Right lobe of liver (tissue), 6 donors: ENCODE data around the gene TMEM203. TPM values are rescaled to one million over a fixed set of nuclear protein-coding genes. Genes with fewer than 3 reads are reported as not detected.
"Not testable (repeated sequence)": the region's sequence is repeated elsewhere in the genome, so short reads cannot be mapped to it uniquely, and the experiment has no call there.

ENCODE experiments used
- ATAC-seq, 4 donors: fragments of 200-7000 bp; cut with Tn5 transposase; one replicate each; pipeline ENCODE4 v1.9.1; 2020; ENCODE audit warnings: mild to moderate bottlenecking in 4 of 4, moderate library complexity in 4 of 4
- DNase-seq, 3 donors: peaks; one replicate each; pipeline ENCODE4 v3.0.0-alpha.2; 2020
- H3K27ac ChIP-seq, 3 donors: fragments of 200-600 bp; one replicate each; pipeline ENCODE4 v1.8.0; 2022
- H3K27me3 ChIP-seq, 2 donors: fragments of 200-600 bp; one replicate each; pipeline ENCODE4 v1.8.0; 2022
- H3K36me3 ChIP-seq, 4 donors: fragments of 200-600 bp; sonication (generic) in 1 of 4; one replicate each; pipeline versions ENCODE4 v1.5.1 to v1.8.0; 2017 to 2022; ENCODE audit warnings: control low read depth in 1 of 4
- H3K4me1 ChIP-seq, 4 donors: fragments of 200-600 bp; sonication (generic) in 1 of 4; one replicate each; pipeline versions ENCODE4 v1.5.1 to v1.8.0; 2017 to 2022; ENCODE audit warnings: control low read depth in 1 of 4
- H3K4me3 ChIP-seq, 3 donors: fragments of 200-600 bp; one replicate each; pipeline ENCODE4 v1.8.0; 2022
- H3K9me3 ChIP-seq, 4 donors: fragments of 200-600 bp; sonication (generic) in 1 of 4; one replicate each; pipeline versions ENCODE4 v1.5.1 to v1.8.0; 2017 to 2022; ENCODE audit warnings: control low read depth in 1 of 4
- POLR2A ChIP-seq: fragments of 450-650 bp; IDR thresholded peaks from one replicate; pipeline ENCODE4 v1.6.1; 2017; ENCODE audit warnings: antibody characterized with exemption, mild to moderate bottlenecking
- WGBS: methylation state at CpG from one replicate; pipeline ENCODE4 v1.1.6; 2018; ENCODE audit warnings: low coverage, low lambda C conversion rate; ENCODE audit not compliant: insufficient coverage; ENCODE audit errors: missing lambda C conversion rate; 5-methylcytosine and 5-hydroxymethylcytosine counted together
- intact Hi-C, 2 donors: fragments of 100-400 bp; cut with DNase I; formaldehyde crosslinking; loops; one replicate each; pipeline versions ENCODE4 v1.11.2 to v1.14.1; 2022
- total RNA-seq, 6 experiments: library from RNA; depleted of rRNA in 2 of 6; stranded (reverse); fragments of >200 nt in 2 of 6; fragmentation: NEBNext Ultra II Directional in 3 of 6; extraction: Animal tissue kit (Norgen Biotek cat#: 25700) in 3 of 6; gene quantifications; one replicate each; pipeline versions ENCODE4 v1.1.0 to v1.2.4, GENCODE V29; 2016 to 2023
- TF ChIP-seq, protein P1 (sequence below), 4 donors: fragments of 200-600 bp in 3 of 4; fragments of 450-650 bp in 1 of 4; IDR thresholded peaks; one replicate each; pipeline versions ENCODE4 v1.5.1 to v1.8.0; 2016 to 2022; ENCODE audit warnings: antibody characterized with exemption in 4 of 4, mild to moderate bottlenecking in 2 of 4
- donor health status: DM: no; HTN: yes; CAD: no.
- donor health status: DM: no; HTN: no; CAD: no.
- donor health status: DM: no; HTN: no; CAD: no.
- donor health status: DM: no; HTN: yes; CAD: no.
- donor health status: DM: no; HTN: yes; CAD: no.

The TMEM203 gene
- total RNA-seq, 6 experiments from 2014 or later: 17.7 to 28.0 (median 23.9) TPM

DNA sequence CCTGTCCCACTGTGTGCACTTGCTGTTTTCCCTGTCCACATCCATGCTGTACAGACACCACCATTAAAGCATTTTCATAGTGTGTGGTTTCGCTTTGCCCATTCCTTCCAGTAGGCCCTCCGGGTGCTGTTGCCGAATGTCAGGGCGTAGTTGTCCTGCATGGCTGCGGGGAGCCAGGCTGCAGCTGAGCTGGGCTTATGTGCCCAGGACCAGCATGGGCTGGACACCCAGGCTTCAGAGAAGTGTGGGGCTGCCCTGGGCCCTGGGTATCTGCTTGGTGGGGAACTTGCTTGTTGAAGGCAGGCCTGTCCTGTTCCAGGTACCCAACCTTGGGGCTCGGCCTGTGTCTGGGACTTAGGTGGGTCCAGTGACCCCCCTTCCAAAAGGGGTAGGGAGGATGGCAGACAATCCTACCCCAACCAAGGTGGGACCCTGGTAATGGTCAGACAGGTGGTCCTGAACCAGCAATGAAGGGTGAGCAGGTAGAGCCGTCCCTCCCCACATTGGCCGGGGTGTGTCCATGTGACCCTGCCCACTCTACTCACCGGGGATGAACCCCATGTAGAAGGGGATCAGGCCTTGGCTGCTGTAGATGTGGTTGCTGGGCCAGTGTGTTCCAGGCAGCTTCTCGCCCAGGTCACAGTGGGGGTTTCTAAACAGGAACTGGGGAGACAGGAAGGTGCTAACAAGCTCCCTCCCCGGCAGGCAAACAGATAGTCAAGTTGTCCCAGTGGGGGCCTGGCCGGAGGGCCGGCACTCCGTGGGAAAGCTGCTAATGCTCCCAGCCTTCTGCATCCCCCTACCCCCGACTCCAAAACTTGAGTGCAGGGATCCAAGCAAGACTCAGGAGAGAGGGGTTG lies 38.4 kb upstream of the TMEM203 start:
- no peaks in the 10 kb centered on the region for H3K27me3 ChIP-seq
- no peaks in the 10 kb centered on the region for H3K9me3 ChIP-seq
- H3K4me1 ChIP-seq: peaks cover 0 to 17% (median 8%) of the 10 kb centered on the region in 4 donors
- no peak overlapping the region for H3K27ac ChIP-seq
- no peak overlapping the region for H3K4me3 ChIP-seq
- TF ChIP-seq, protein P1, sequence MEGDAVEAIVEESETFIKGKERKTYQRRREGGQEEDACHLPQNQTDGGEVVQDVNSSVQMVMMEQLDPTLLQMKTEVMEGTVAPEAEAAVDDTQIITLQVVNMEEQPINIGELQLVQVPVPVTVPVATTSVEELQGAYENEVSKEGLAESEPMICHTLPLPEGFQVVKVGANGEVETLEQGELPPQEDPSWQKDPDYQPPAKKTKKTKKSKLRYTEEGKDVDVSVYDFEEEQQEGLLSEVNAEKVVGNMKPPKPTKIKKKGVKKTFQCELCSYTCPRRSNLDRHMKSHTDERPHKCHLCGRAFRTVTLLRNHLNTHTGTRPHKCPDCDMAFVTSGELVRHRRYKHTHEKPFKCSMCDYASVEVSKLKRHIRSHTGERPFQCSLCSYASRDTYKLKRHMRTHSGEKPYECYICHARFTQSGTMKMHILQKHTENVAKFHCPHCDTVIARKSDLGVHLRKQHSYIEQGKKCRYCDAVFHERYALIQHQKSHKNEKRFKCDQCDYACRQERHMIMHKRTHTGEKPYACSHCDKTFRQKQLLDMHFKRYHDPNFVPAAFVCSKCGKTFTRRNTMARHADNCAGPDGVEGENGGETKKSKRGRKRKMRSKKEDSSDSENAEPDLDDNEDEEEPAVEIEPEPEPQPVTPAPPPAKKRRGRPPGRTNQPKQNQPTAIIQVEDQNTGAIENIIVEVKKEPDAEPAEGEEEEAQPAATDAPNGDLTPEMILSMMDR (IDR thresholded peaks at IDR 0.05): no peak
- no peak for TF ChIP-seq POLR2A
- WGBS: 50% methylated on average over 2 of the region's 15 CpGs
- no peak for DNase-seq
- no peak for ATAC-seq
- intact Hi-C loops: no loop called here
- H3K36me3 ChIP-seq: peaks cover 0 to 13% (median 8%) of the 10 kb centered on the region in 4 donors

DNA sequence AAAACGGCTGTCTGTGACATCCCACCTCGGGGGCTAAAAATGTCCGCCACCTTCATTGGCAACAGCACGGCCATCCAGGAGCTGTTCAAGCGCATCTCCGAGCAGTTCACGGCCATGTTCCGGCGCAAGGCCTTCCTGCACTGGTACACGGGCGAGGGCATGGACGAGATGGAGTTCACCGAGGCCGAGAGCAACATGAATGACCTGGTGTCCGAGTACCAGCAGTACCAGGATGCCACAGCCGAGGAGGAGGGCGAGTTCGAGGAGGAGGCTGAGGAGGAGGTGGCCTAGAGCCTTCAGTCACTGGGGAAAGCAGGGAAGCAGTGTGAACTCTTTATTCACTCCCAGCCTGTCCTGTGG lies 37.8 kb upstream of the TMEM203 start:
- ATAC-seq, H3K27ac ChIP-seq, H3K9me3 ChIP-seq, H3K4me3 ChIP-seq, intact Hi-C loops, H3K27me3 ChIP-seq, DNase-seq: not testable (repeated sequence)
- Histone ChIP-seq H3K36me3 (peaks cover 0 to 13% (median 8%) of the 10 kb centered on the region in 4 donors), H3K4me1 (peaks cover 0 to 17% (median 8%) of the 10 kb centered on the region in 4 donors)
- no CpG with 5 or more reads among the region's 18 CpGs for WGBS

DNA sequence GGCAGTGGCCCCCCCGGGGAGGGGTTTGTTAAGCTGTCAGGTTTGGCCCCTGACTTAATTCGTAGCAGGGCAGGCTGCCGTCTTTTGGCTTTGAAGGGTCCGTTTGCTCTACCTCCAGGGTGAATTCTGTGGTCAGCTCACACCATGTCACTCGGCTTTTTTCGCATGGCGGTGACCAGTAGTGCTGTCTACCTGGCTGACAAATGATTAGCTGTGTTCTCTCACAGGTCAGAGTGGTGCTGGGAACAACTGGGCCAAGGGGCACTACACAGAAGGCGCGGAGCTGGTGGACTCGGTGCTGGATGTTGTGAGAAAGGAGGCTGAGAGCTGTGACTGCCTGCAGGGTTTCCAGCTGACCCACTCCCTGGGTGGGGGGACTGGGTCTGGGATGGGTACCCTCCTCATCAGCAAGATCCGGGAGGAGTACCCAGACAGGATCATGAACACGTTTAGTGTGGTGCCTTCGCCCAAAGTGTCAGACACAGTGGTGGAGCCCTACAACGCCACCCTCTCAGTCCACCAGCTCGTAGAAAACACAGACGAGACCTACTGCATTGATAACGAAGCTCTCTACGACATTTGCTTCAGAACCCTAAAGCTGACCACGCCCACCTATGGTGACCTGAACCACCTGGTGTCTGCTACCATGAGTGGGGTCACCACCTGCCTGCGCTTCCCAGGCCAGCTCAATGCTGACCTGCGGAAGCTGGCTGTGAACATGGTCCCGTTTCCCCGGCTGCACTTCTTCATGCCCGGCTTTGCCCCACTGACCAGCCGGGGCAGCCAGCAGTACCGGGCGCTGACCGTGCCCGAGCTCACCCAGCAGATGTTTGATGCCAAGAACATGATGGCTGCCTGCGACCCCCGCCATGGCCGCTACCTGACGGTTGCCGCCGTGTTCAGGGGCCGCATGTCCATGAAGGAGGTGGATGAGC lies 37.1 kb upstream of the TMEM203 start:
- TF ChIP-seq POLR2A: no peak
- TF ChIP-seq, protein P1 (IDR thresholded peaks at IDR 0.05): no peak
- Histone ChIP-seq H3K36me3 (peaks cover 0 to 13% (median 8%) of the 10 kb centered on the region in 4 donors), H3K9me3 (no peaks in the 10 kb centered on the region), H3K27ac (peak overlapping the region; percentile 55 to 83 (median 55)), H3K4me3 (peak overlapping the region; percentile 63 to 95 (median 85)), H3K27me3 (no peaks in the 10 kb centered on the region), H3K4me1 (peaks cover 0 to 17% (median 8%) of the 10 kb centered on the region in 4 donors)
- intact Hi-C loops: no loop called here
- ATAC-seq (no peak), DNase-seq (no peak)
- 38% methylated on average over 12 of the region's 36 CpGs for WGBS

DNA sequence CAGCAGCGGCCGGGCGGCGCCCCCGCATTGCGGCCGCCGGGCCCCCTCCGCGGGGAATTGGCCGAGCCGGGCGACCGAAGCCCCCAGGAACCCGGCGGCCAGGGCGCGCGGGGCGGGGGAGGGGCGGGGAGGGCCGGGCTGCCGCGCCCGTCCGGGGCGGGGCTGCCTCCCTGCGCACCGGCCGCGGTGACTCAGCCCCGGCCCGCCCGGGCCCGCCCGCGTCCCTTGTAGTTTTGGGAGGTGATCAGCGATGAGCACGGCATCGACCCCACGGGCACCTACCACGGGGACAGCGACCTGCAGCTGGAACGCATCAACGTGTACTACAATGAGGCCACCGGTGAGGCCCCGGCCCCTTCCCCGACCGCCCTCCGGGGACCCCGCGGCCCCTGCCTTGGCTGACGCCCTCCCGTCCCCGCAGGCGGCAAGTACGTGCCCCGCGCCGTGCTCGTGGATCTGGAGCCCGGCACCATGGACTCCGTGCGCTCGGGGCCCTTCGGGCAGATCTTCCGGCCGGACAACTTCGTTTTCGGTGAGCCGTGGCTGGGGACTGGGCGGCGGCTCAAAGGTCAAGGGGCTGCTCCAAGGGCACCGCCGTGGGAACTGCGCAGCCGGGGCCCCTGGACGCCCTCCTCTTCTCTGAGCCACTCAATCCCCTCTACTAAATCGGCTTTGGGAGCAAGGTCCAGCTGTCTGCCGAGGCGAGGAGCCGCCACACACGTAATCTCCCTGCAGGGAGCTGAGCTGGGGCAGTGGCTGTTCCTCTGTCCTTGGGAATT lies 36.2 kb upstream of the TMEM203 start:
- intact Hi-C loops: no loop called here
- Histone ChIP-seq H3K9me3 (no peaks in the 10 kb centered on the region), H3K27me3 (no peaks in the 10 kb centered on the region), H3K4me3 (peak overlapping the region; percentile 63 to 95 (median 85)), H3K4me1 (peaks cover 0 to 19% (median 8%) of the 10 kb centered on the region in 4 donors), H3K36me3 (peaks cover 0 to 13% (median 8%) of the 10 kb centered on the region in 4 donors), H3K27ac (peak overlapping the region; percentile 55 to 83 (median 82))
- DNase-seq (peak in 2 of 3 donors; percentile 71 to 74), ATAC-seq (peak in 3 of 4 donors; percentile 16 to 27 (median 20))
- WGBS: 0% methylated on average over 23 of the region's 83 CpGs
- TF ChIP-seq, protein P1 (IDR thresholded peaks at IDR 0.05): no peak
- no peak for TF ChIP-seq POLR2A
